ENCODE results near the gene ERAL1. TPM values are rescaled to one million over a fixed set of nuclear protein-coding genes. Genes with fewer than 3 reads are reported as not detected.

The ERAL1 gene
- total and polyA plus RNA-seq, 2 of the 4 experiments (the other 2 are of a cell fraction) = 34.1 to 62.3 TPM

DNA sequence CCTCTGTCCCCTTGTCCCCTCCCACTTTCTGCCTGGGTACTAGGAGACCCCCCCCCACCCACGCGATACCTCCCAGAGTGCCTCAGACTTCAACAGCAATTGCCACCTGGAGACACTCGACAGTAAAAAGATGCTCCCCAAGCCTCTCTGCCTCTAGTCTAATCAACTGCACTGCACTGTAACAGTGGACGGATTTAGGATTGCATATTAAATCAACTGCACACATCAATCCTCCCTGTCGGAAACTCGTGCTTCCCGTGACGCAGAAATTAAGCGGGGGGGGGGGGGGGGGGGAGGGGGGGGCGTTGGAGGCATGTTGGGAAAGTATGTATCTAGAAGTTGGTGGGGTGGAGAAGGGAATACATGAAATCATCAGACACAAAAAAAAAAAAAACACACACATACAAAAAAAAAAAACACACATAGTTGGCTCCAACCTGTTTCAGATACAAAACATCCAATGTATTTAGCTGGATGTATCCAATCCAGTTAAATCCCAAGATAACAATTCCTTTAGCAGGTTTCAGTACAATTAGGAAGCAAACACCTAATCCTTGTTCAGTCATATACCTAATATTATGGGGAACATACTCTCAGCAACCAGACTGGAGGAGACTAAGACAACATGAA is 42.0 kb upstream of the ERAL1 start:
- no CpG with 5 or more reads among the region's 10 CpGs for WGBS, 2 experiments (ENCODE audit: extremely low coverage in 2 of 2, insufficient read length in 1 of 2)

More for the DNA sequence above, 42.0 kb upstream of the ERAL1 start:
- DNase-seq = peak; percentile 71
- H4K5ac ChIP-seq (ENCODE audit: low read depth, low read length) = peak overlapping the region; percentile 92
- H3K27me3 ChIP-seq (ENCODE audit: control insufficient read depth, insufficient read depth, low read length) = no peaks in the 10 kb centered on the region
- H2AK9ac ChIP-seq (replicated peaks; ENCODE audit: low read depth, low read length, poor library complexity) = peak overlapping the region; percentile 83
- peak overlapping the region; percentile 82 for H2BK120ac ChIP-seq (ENCODE audit: low read depth, low read length)
- peak overlapping the region; percentile 96 for H2AFZ ChIP-seq (replicated peaks; ENCODE audit: low read length, poor library complexity)
- no peak overlapping the region for H2BK20ac ChIP-seq (ENCODE audit: low read depth, low read length)
- H2AK5ac ChIP-seq (ENCODE audit: low read depth, low read length) = peak overlapping the region; percentile 91
- H3K23ac ChIP-seq (ENCODE audit: low read depth, low read length) = peak overlapping the region; percentile 88; the same call in 1 of the 2 replicates
- H3K4me3 ChIP-seq (ENCODE audit: insufficient read depth, low read depth, low read length) = peak overlapping the region; percentile 71
- dilution Hi-C loops (cut with HindIII; ENCODE audit: low sequenced_read_pairs, unreplicated experiment) (no loop called here), intact Hi-C loops (cut with micrococcal nuclease) (loop anchor here (10.0 kb wide), 1 partner anchor 48 kb away; no protein-coding TSS in a partner anchor), in situ Hi-C loops (cut with MboI; ENCODE audit: low sequenced_read_pairs) (no loop called here)
- H3K14ac ChIP-seq (replicated peaks; ENCODE audit: low read depth, low read length) = peak overlapping the region; percentile 96; the same call in 1 of the 2 replicates
- peaks cover 12 to 64% of the 10 kb centered on the region in 2 experiments for H3K79me1 ChIP-seq (ENCODE audit: low read depth in 1 of 2, low read length in 2 of 2)
- BruUV-seq (replicated peaks) = no TSS peak
- ChIA-PET POLR2A (ENCODE audit: unreplicated experiment) (interaction anchor here (0.6 kb wide), 1 partner anchor 16 kb away, joined by 8 read pairs; no protein-coding TSS in a partner anchor), CTCF (interaction anchor here (0.5 to 1.1 kb wide), 3 partner anchors 10 to 150 kb away, joined by 3 to 4 read pairs (median 4); no protein-coding TSS in a partner anchor)
- peak overlapping the region; percentile 87 for H3K4me2 ChIP-seq (ENCODE audit: low read depth, low read length)
- H3K9ac ChIP-seq (ENCODE audit: low read depth, low read length) = peak overlapping the region; percentile 79
- H3K4me1 ChIP-seq (ENCODE audit: control insufficient read depth, insufficient read depth, low read length) = peaks cover 8% of the 10 kb centered on the region; the same call in 1 of the 2 replicates
- peaks cover 17% of the 10 kb centered on the region; the same call in 1 of the 2 replicates for H4K20me1 ChIP-seq (ENCODE audit: insufficient read depth, low read length)
- peak overlapping the region; percentile 89 for H3K18ac ChIP-seq (ENCODE audit: low read depth, low read length)
- H3K56ac ChIP-seq (ENCODE audit: extremely low read depth, insufficient read depth, low read length) = peak overlapping the region; percentile 69
- TF ChIP-seq POLR2A (IDR thresholded peaks at IDR 0.05; ENCODE audit: low read depth, low read length) = peak; percentile 72
- no peak for TF ChIP-seq CEBPB (IDR thresholded peaks at IDR 0.05; ENCODE audit: low read depth, low read length)
- TF ChIP-seq, protein P1, sequence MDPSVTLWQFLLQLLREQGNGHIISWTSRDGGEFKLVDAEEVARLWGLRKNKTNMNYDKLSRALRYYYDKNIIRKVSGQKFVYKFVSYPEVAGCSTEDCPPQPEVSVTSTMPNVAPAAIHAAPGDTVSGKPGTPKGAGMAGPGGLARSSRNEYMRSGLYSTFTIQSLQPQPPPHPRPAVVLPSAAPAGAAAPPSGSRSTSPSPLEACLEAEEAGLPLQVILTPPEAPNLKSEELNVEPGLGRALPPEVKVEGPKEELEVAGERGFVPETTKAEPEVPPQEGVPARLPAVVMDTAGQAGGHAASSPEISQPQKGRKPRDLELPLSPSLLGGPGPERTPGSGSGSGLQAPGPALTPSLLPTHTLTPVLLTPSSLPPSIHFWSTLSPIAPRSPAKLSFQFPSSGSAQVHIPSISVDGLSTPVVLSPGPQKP (IDR thresholded peaks at IDR 0.05; ENCODE audit: borderline replicate concordance, low read depth, low read length) = no peak
- TF ChIP-seq MAZ (IDR thresholded peaks at IDR 0.05; ENCODE audit: borderline replicate concordance, low read depth, low read length) = no peak
- no peak for TF ChIP-seq CHD1 (IDR thresholded peaks at IDR 0.05; ENCODE audit: low read depth, low read length)
- no peak for TF ChIP-seq NFE2L2 (IDR thresholded peaks at IDR 0.05; ENCODE audit: low read depth, low read length)
- TF ChIP-seq BHLHE40 (IDR thresholded peaks at IDR 0.05; ENCODE audit: low read depth, low read length) = peak; percentile 64; the same call in 1 of the 2 replicates
- no peak for TF ChIP-seq RCOR1 (IDR thresholded peaks at IDR 0.05; ENCODE audit: insufficient replicate concordance, low read length)
- TF ChIP-seq, protein P2, sequence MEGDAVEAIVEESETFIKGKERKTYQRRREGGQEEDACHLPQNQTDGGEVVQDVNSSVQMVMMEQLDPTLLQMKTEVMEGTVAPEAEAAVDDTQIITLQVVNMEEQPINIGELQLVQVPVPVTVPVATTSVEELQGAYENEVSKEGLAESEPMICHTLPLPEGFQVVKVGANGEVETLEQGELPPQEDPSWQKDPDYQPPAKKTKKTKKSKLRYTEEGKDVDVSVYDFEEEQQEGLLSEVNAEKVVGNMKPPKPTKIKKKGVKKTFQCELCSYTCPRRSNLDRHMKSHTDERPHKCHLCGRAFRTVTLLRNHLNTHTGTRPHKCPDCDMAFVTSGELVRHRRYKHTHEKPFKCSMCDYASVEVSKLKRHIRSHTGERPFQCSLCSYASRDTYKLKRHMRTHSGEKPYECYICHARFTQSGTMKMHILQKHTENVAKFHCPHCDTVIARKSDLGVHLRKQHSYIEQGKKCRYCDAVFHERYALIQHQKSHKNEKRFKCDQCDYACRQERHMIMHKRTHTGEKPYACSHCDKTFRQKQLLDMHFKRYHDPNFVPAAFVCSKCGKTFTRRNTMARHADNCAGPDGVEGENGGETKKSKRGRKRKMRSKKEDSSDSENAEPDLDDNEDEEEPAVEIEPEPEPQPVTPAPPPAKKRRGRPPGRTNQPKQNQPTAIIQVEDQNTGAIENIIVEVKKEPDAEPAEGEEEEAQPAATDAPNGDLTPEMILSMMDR (conservative IDR thresholded peaks at IDR 0.05; ENCODE audit: low read depth, low read length) = no peak
- TF ChIP-seq, protein P3, sequence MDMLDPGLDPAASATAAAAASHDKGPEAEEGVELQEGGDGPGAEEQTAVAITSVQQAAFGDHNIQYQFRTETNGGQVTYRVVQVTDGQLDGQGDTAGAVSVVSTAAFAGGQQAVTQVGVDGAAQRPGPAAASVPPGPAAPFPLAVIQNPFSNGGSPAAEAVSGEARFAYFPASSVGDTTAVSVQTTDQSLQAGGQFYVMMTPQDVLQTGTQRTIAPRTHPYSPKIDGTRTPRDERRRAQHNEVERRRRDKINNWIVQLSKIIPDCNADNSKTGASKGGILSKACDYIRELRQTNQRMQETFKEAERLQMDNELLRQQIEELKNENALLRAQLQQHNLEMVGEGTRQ (IDR thresholded peaks at IDR 0.05; ENCODE audit: low read depth, low read length) = no peak
- H3K27ac ChIP-seq (ENCODE audit: insufficient read depth, low read length) = peak overlapping the region; percentile 96
- peak overlapping the region; percentile 95 for H3K4ac ChIP-seq (ENCODE audit: low read depth, low read length)
- peak overlapping the region; percentile 17; the same call in 1 of the 3 replicates for H2BK15ac ChIP-seq (ENCODE audit: low read depth, low read length)
- ATAC-seq (ENCODE audit: low read depth) = peak; percentile 21
- no peaks in the 10 kb centered on the region for H3K36me3 ChIP-seq (ENCODE audit: control insufficient read depth, insufficient read depth, low read length)
- H4K8ac ChIP-seq (ENCODE audit: low read depth in 2 of 2, low read length in 2 of 2) = peak overlapping the region; percentile 69 to 99
- H3K9me1 ChIP-seq (ENCODE audit: insufficient read depth, low read length) = no peaks in the 10 kb centered on the region
- no peaks in the 10 kb centered on the region for H3K9me3 ChIP-seq (ENCODE audit: control insufficient read depth, insufficient read depth, low read length)
- peak overlapping the region; percentile 95 for H4K91ac ChIP-seq (ENCODE audit: insufficient read depth, low read depth, low read length)
- H2BK5ac ChIP-seq (ENCODE audit: low read depth, low read length, poor library complexity, severe bottlenecking) = peak overlapping the region; percentile 89
